ENCODE measurements around the gene MYL11.

The MYL11 gene

DNA sequence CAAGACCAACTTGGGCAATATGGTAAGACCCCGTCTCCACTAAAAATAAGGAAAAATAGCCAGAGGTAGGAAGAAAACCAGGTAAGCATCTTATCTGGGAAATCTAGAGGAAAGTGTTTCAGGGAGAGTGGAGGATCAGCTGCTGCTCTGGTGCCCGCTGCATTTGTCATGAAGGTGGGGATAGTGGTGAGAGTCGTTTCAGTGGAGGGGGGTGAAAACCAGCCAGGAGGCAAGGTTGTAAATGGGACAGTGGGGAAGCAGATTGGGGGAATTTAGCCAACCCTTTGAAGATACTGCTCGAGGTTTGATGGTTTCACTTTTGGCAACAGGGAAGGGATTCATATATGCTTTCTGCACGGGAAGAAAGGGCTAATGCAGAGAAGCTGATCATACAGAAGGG lies 46.4 kb downstream of the MYL11 start:
- no peak for DNase-seq (ENCODE audit: low read depth)
